GM21529 (cell line): Measurements from ENCODE around the gene STARD4.

ENCODE experiments used
- ATAC-seq: cut with Tn5 transposase; IDR thresholded peaks from one replicate; pipeline ENCODE4 v1.9.1; 2021; ENCODE audit not compliant: unreplicated experiment

Gene STARD4

GRCh38 chr5:111528056-111528455 is 15.7 kb upstream of the STARD4 start:
- no peak for ATAC-seq

- no peak for ATAC-seq
These were observed 8.6 kb upstream of the STARD4 start for GRCh38 chr5:111520908-111521307.

GRCh38 chr5:111518777-111519176 is 6.4 kb upstream of the STARD4 start:
- ATAC-seq, result no peak

GRCh38 chr5:111517853-111518501 is 5.6 kb upstream of the STARD4 start:
- peak; percentile 46 for ATAC-seq

- no peak for ATAC-seq
These were observed 1.8 kb upstream of the STARD4 start for GRCh38 chr5:111514087-111514486.

GRCh38 chr5:111513131-111513520 is 791 bp upstream of the STARD4 start:
- no peak for ATAC-seq

GRCh38 chr5:111511831-111512374 is 432 bp downstream of the STARD4 start:
- peak; percentile 23 for ATAC-seq

GRCh38 chr5:111511174-111511830 is 1.0 kb downstream of the STARD4 start:
- no peak for ATAC-seq

GRCh38 chr5:111509119-111509518 is 3.2 kb downstream of the STARD4 start:
- ATAC-seq, result no peak

- ATAC-seq, result no peak
These were observed 5.1 kb downstream of the STARD4 start for GRCh38 chr5:111507276-111507675.

- ATAC-seq, result no peak
These were observed 7.2 kb downstream of the STARD4 start for GRCh38 chr5:111505096-111505495.

- no peak for ATAC-seq
These were observed 9.4 kb downstream of the STARD4 start for GRCh38 chr5:111502956-111503355.

- ATAC-seq, result no peak
These were observed 14.0 kb downstream of the STARD4 start for GRCh38 chr5:111498346-111498745.

GRCh38 chr5:111495159-111495558 is 17.2 kb downstream of the STARD4 start:
- no peak for ATAC-seq

- no peak for ATAC-seq
These were observed 17.9 kb downstream of the STARD4 start for GRCh38 chr5:111494355-111494999.

GRCh38 chr5:111493031-111493430 is 19.3 kb downstream of the STARD4 start:
- ATAC-seq, result no peak

GRCh38 chr5:111488353-111488752 is 24.0 kb downstream of the STARD4 start:
- no peak for ATAC-seq

GRCh38 chr5:111486926-111487325 is 25.4 kb downstream of the STARD4 start:
- ATAC-seq, result no peak

GRCh38 chr5:111486055-111486454 is 26.3 kb downstream of the STARD4 start:
- no peak for ATAC-seq

GRCh38 chr5:111480346-111480745 is 32.0 kb downstream of the STARD4 start:
- no peak for ATAC-seq

- no peak for ATAC-seq
These were observed 33.4 kb downstream of the STARD4 start for GRCh38 chr5:111478898-111479297.

- ATAC-seq, result no peak
These were observed 34.1 kb downstream of the STARD4 start for GRCh38 chr5:111478266-111478665.
